Loucy (cell line): ENCODE measurements around the gene KPNA4.

Experiments used
- CTCF ChIP-seq: fragments of 200-600 bp; sonication (generic); conservative IDR thresholded peaks from 2 replicates; pipeline ENCODE4 v1.5.1; 2014; ENCODE audit warnings: mild to moderate bottlenecking, antibody characterized with exemption, low read length
- EZH2phosphoT487 ChIP-seq: fragments of 200-600 bp; IDR thresholded peaks from 2 replicates; pipeline ENCODE4 v1.6.1; 2018; ENCODE audit warnings: antibody characterized with exemption, mild to moderate bottlenecking, moderate library complexity, borderline replicate concordance

- TF ChIP-seq CTCF (no peak), EZH2phosphoT487 (no peak)
Observed at GRCh38 chr3:160556141-160556540, 9.2 kb downstream of the KPNA4 start.
